ENCODE measurements around the gene ZRANB1.

Gene ZRANB1

DNA sequence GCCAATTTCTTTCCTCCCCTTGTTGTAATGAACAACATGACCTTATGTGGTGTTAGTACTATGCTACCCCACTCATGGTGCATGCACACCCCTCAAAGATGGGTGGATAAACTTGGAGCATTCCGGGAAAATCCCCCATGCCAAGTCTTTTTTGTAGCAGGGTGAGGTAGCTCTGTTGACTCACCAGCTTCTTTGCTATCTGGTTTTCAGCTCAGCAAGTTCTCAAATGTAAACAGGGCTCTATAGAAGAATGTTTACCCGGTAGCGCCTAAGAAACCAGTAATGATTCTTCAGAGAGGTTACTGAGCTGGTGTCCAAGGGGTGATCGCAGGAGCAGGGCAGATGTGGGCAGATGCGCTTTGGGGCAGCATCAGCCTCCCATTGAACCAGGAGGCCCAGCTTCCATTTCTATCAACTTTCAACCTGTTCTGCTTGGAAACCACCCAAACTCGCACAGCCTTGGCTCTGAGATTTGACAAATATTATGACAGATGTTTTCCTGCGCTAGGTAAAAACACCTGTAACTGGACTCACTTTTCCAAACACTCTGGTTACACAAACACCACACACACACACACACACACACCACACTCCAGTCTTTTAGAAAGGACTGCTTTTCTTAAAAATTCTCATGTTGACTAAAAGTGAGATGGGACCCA is 87.8 kb downstream of the ZRANB1 start:
- in situ Hi-C loops (cut with HindIII; ENCODE audit: low sequenced_read_pairs) = loop anchor here (5.0 kb wide), 1 partner anchor 87 kb away; the partner anchor contains the start of gene ZRANB1

- in situ Hi-C loops (cut with HindIII; ENCODE audit: low sequenced_read_pairs) = no loop called here
Measured at GRCh38 chr10:125030567-125031197, 88.8 kb downstream of the ZRANB1 start.

GRCh38 chr10:125032474-125033020 is 90.6 kb downstream of the ZRANB1 start:
- in situ Hi-C loops (cut with HindIII; ENCODE audit: low sequenced_read_pairs) = no loop called here

- in situ Hi-C loops (cut with HindIII; ENCODE audit: low sequenced_read_pairs) = no loop called here
Measured at GRCh38 chr10:125033146-125033924, 91.4 kb downstream of the ZRANB1 start.

DNA sequence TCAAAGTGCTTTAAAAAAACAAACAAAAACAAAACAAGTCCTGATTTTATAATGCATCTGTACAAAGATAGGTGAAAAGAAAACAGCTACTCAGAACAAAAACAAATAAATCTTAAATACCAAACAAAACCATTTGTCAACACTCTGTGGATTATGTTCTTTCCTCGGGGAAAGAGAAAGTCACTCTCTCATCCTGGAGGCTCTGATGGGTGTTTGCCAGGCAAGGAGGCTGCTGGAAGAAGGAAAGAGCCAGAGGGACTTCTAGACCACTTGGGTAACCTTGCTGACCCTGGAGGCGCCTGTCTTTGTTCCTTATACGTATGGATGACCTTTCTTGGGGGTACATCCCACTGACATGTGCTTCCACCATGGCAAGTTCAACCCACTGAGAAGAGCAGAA is 92.8 kb downstream of the ZRANB1 start:
- in situ Hi-C loops (cut with HindIII; ENCODE audit: low sequenced_read_pairs) = no loop called here

GRCh38 chr10:125035136-125035535 is 93.2 kb downstream of the ZRANB1 start:
- in situ Hi-C loops (cut with HindIII; ENCODE audit: low sequenced_read_pairs) = no loop called here

DNA sequence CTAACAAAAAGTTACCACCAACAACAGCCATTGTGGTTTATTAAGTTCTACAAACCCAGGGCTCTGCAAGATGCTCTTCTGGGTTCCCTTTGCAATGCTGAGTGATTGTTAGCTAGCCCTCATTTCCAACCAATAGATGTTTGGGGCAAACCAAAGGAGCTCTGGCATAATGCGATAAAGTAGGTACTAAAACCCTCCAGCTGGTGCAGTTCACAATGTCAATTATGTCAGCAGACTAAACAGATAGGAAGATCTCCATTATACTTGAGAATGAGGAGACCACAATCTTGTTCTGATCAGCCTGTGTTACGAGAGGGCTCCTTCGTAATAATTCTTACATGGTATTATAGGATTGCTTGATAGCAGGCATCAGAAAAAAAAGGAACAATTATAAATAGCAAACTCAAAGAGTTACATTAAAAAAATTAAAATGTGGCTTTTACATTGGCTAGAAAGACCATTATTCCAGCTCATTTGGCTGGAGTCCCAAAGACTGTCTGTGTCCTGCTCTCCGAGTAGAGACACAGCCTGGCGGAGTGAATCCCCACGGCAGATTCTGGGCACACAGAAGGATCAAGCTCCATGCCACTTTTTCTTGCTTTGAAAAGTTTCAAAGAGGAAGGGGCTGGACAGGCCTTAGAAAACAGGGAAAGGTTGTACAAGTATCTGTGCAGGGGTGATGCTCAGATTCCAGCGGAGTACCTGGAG is 93.8 kb downstream of the ZRANB1 start:
- in situ Hi-C loops (cut with HindIII; ENCODE audit: low sequenced_read_pairs) = no loop called here

GRCh38 chr10:125037145-125037877 is 95.4 kb downstream of the ZRANB1 start:
- in situ Hi-C loops (cut with HindIII; ENCODE audit: low sequenced_read_pairs) = no loop called here
